Natural killer cell (primary cell): ENCODE results near the gene SPOCD1. TPM values are rescaled to one million over a fixed set of nuclear protein-coding genes. Genes with fewer than 3 reads are reported as not detected.
A peak's percentile ranks its signal among the peaks of the same experiment; 100 is the strongest.

Experiments used
- ATAC-seq, 3 donors: fragments of 150-1000 bp in 2 of 3; fragments of 200-7000 bp in 1 of 3; cut with Tn5 transposase; 1 replicate in 1 of 3; 2 replicates in 2 of 3; pipeline ENCODE4 v1.10.0; 2021; ENCODE audit warnings: mild to moderate bottlenecking in 2 of 3, moderate library complexity in 2 of 3
- DNase-seq, 2 donors: peaks; one replicate each; pipeline versions ENCODE4 v3.0.0 to v3.0.0-alpha.2; 2013 to 2021; ENCODE audit warnings: mixed read lengths in 1 of 2
- H3K27ac ChIP-seq: one replicate; pipeline ENCODE4 v1.5.1; 2013; ENCODE audit warnings: mild to moderate bottlenecking, low read length
- H3K27me3 ChIP-seq: one replicate; pipeline ENCODE4 v1.6.1; 2013; ENCODE audit warnings: low read length; ENCODE audit not compliant: control insufficient read depth, insufficient read depth
- H3K36me3 ChIP-seq: one replicate; pipeline ENCODE4 v1.6.1; 2013; ENCODE audit warnings: low read length; ENCODE audit not compliant: control insufficient read depth, insufficient read depth
- H3K4me1 ChIP-seq: one replicate; pipeline ENCODE4 v1.6.1; 2013; ENCODE audit warnings: low read length; ENCODE audit not compliant: control insufficient read depth, insufficient read depth
- H3K4me3 ChIP-seq: one replicate; pipeline ENCODE4 v1.5.1; 2013; ENCODE audit warnings: low read length
- H3K9me3 ChIP-seq: one replicate; pipeline ENCODE4 v1.6.1; 2013; ENCODE audit warnings: low read length; ENCODE audit not compliant: control insufficient read depth, insufficient read depth
- H3K27ac Mint-ChIP-seq, 2 donors: one replicate each; pipeline ENCODE4 v1.8.0; 2022; ENCODE audit warnings: mild to moderate bottlenecking in 2 of 2, mixed read lengths in 2 of 2, moderate library complexity in 1 of 2
- H3K27me3 Mint-ChIP-seq, 2 donors: one replicate each; pipeline ENCODE4 v1.8.0; 2022; ENCODE audit warnings: low read depth in 2 of 2, mixed read lengths in 2 of 2
- H3K36me3 Mint-ChIP-seq: one replicate; pipeline ENCODE4 v1.8.0; 2022; ENCODE audit warnings: mixed read lengths
- H3K4me1 Mint-ChIP-seq, 2 donors: one replicate each; pipeline ENCODE4 v1.8.0; 2022; ENCODE audit warnings: mixed read lengths in 2 of 2
- H3K4me3 Mint-ChIP-seq: one replicate; pipeline ENCODE4 v1.8.0; 2022; ENCODE audit warnings: mild to moderate bottlenecking, moderate library complexity, mixed read lengths
- H3K9me3 Mint-ChIP-seq, 2 donors: one replicate each; pipeline ENCODE4 v1.8.0; 2022; ENCODE audit warnings: mixed read lengths in 2 of 2
- CTCF ChIP-seq: fragments of 200-600 bp; IDR thresholded peaks from one replicate; pipeline ENCODE4 v1.8.0; 2022; ENCODE audit warnings: antibody characterized with exemption
- WGBS: methylation state at CpG from one replicate; pipeline ENCODE4 v1.1.7; 2013; ENCODE audit warnings: missing lambda C conversion rate; ENCODE audit not compliant: insufficient coverage; 5-methylcytosine and 5-hydroxymethylcytosine counted together
- intact Hi-C: fragments of 100-400 bp; cut with micrococcal nuclease; formaldehyde crosslinking; loops from one replicate; pipeline ENCODE4 v1.14.2; 2022
- total RNA-seq, 4 donors: library from RNA; stranded (reverse); fragments of 120-200 nt in 1 of 4; gene quantifications; one replicate each; pipeline versions ENCODE4 v1.2.3 to v1.2.4, GENCODE V29; 2013 to 2022

Gene SPOCD1
- total RNA-seq, 3 donors from 2014 or later (not counting 1 experiment from before 2014, with no cell fraction given): 0.54 to 0.68 TPM; not detected in 1

- Mint-ChIP-seq H3K4me3 (peak overlapping the region; percentile 90), H3K9me3 (no peaks in the 10 kb centered on the region), H3K4me1 (peaks cover 14 to 45% of the 10 kb centered on the region in 2 donors), H3K36me3 (no peaks in the 10 kb centered on the region), H3K27ac (peak overlapping the region in 1 of 2 donors; percentile 84), H3K27me3 (peaks cover 0 to 8% of the 10 kb centered on the region in 2 donors)
- Histone ChIP-seq H3K9me3 (no peaks in the 10 kb centered on the region), H3K27me3 (peaks cover 11% of the 10 kb centered on the region), H3K4me1 (peaks cover 48% of the 10 kb centered on the region), H3K36me3 (no peaks in the 10 kb centered on the region), H3K27ac (no peak overlapping the region), H3K4me3 (no peak overlapping the region)
- ATAC-seq: no peak
- intact Hi-C loops: loop anchor here (1.0 to 5.0 kb wide), 2 partner anchors 26 to 200 kb away; no protein-coding TSS in a partner anchor
- no peak for DNase-seq
- 29% methylated on average over 7 of the region's 7 CpGs for WGBS
- TF ChIP-seq CTCF: no peak
Observed at GRCh38 chr1:31762323-31762722, 53.5 kb downstream of the SPOCD1 start.

GRCh38 chr1:31761883-31762282, 53.9 kb downstream of the SPOCD1 start:
- no peaks in the 10 kb centered on the region for H3K9me3 Mint-ChIP-seq
- H3K4me3 Mint-ChIP-seq: peak overlapping the region; percentile 90
- TF ChIP-seq CTCF: no peak
- DNase-seq (no peak), ATAC-seq (no peak)
- no peaks in the 10 kb centered on the region for H3K36me3 Mint-ChIP-seq
- peak overlapping the region; percentile 68 to 84 for H3K27ac Mint-ChIP-seq
- peaks cover 0 to 8% of the 10 kb centered on the region in 2 donors for H3K27me3 Mint-ChIP-seq
- intact Hi-C loops: loop anchor here (1.0 to 5.0 kb wide), 2 partner anchors 26 to 200 kb away; no protein-coding TSS in a partner anchor
- H3K4me1 Mint-ChIP-seq: peaks cover 14 to 45% of the 10 kb centered on the region in 2 donors
- H3K27me3 ChIP-seq: peaks cover 11% of the 10 kb centered on the region
- WGBS: 79% methylated on average over 3 of the region's 6 CpGs
- H3K4me3 ChIP-seq: no peak overlapping the region
- no peak overlapping the region for H3K27ac ChIP-seq
- peaks cover 48% of the 10 kb centered on the region for H3K4me1 ChIP-seq
- H3K9me3 ChIP-seq: no peaks in the 10 kb centered on the region
- no peaks in the 10 kb centered on the region for H3K36me3 ChIP-seq

GRCh38 chr1:31760471-31761470, 55.1 kb downstream of the SPOCD1 start:
- ATAC-seq (peak; percentile 73 to 78 (median 74)), DNase-seq (peak; percentile 73 to 79)
- Mint-ChIP-seq H3K27me3 (peaks cover 0 to 8% of the 10 kb centered on the region in 2 donors), H3K9me3 (no peaks in the 10 kb centered on the region), H3K36me3 (no peaks in the 10 kb centered on the region), H3K4me3 (peak overlapping the region; percentile 71), H3K4me1 (peaks cover 14 to 45% of the 10 kb centered on the region in 2 donors), H3K27ac (peak overlapping the region; percentile 68 to 84)
- Histone ChIP-seq H3K4me3 (peak overlapping the region; percentile 59), H3K9me3 (no peaks in the 10 kb centered on the region), H3K27me3 (peaks cover 11% of the 10 kb centered on the region), H3K27ac (peak overlapping the region; percentile 31), H3K36me3 (no peaks in the 10 kb centered on the region), H3K4me1 (peaks cover 48% of the 10 kb centered on the region)
- WGBS: 2% methylated on average over 62 of the region's 63 CpGs
- intact Hi-C loops: loop anchor here (5.0 kb wide), 1 partner anchor 202 kb away; no protein-coding TSS in a partner anchor
- no peak for TF ChIP-seq CTCF
